Keratinocyte (primary cell): Measurements from ENCODE around the gene CHST14. TPM values are rescaled to one million over a fixed set of nuclear protein-coding genes. Genes with fewer than 3 reads are reported as not detected.

Experiments
- DNase-seq: peaks from one replicate; pipeline ENCODE4 v3.0.0-alpha.2; 2011; ENCODE audit warnings: low read depth, missing footprints, low spot score
- FAIRE-seq: peaks from 2 replicates; lab custom pipeline; 2011; peaks lifted over from hg19 to GRCh38; lab: Jason Lieb, UNC
- H2AFZ ChIP-seq: 2 replicates; pipeline ENCODE4 v1.6.0; 2012; ENCODE audit warnings: low read length, control low read depth, inconsistent platforms; ENCODE audit not compliant: control insufficient read depth
- H3K27ac ChIP-seq: 2 replicates; pipeline ENCODE4 v1.5.1; 2011; ENCODE audit warnings: low read length; ENCODE audit not compliant: control insufficient read depth, insufficient read depth
- H3K27me3 ChIP-seq: 3 replicates; pipeline ENCODE4 v1.6.0; 2011; ENCODE audit warnings: low read length; ENCODE audit not compliant: control insufficient read depth, insufficient read depth; ENCODE audit errors: extremely low read depth
- H3K36me3 ChIP-seq, 2 experiments: 2 replicates in 1 of 2; 3 replicates in 1 of 2; pipeline ENCODE4 v1.5.1; 2011; ENCODE audit warnings: low read length in 2 of 2, mild to moderate bottlenecking in 1 of 2; ENCODE audit not compliant: control insufficient read depth in 2 of 2, insufficient read depth in 2 of 2; ENCODE audit errors: extremely low read depth in 1 of 2
- H3K4me1 ChIP-seq: 3 replicates; pipeline ENCODE4 v1.5.1; 2011; ENCODE audit warnings: low read length; ENCODE audit not compliant: control insufficient read depth, insufficient read depth; ENCODE audit errors: extremely low read depth
- H3K4me2 ChIP-seq: 3 replicates; pipeline ENCODE4 v1.6.0; 2011; ENCODE audit warnings: low read depth, low read length; ENCODE audit not compliant: control insufficient read depth, insufficient read depth; ENCODE audit errors: extremely low read depth
- H3K4me3 ChIP-seq, 3 experiments: fragments of 200-600 bp in 1 of 3; sonication (generic) in 1 of 3; 2 replicates in 2 of 3; 3 replicates in 1 of 3; pipeline ENCODE4 v1.5.1; 2011 to 2016; ENCODE audit warnings: low read length in 3 of 3, mild to moderate bottlenecking in 3 of 3, control low read depth in 2 of 3, inconsistent platforms in 1 of 3, low read depth in 1 of 3, mixed read lengths in 1 of 3, mixed run types in 1 of 3, moderate library complexity in 1 of 3; ENCODE audit not compliant: control insufficient read depth in 2 of 3, insufficient read depth in 2 of 3; ENCODE audit errors: extremely low read depth in 1 of 3
- H3K79me2 ChIP-seq: 2 replicates; pipeline ENCODE4 v1.6.0; 2012; ENCODE audit warnings: low read length; ENCODE audit not compliant: control insufficient read depth, insufficient read depth
- H3K9ac ChIP-seq: 3 replicates; pipeline ENCODE4 v1.6.0; 2011; ENCODE audit warnings: low read length; ENCODE audit not compliant: control insufficient read depth, insufficient read depth; ENCODE audit errors: extremely low read depth
- H3K9me1 ChIP-seq: 3 replicates; pipeline ENCODE4 v1.6.0; 2011; ENCODE audit warnings: low read length; ENCODE audit not compliant: control insufficient read depth, insufficient read depth; ENCODE audit errors: extremely low read depth
- H3K9me3 ChIP-seq: 2 replicates; pipeline ENCODE4 v1.5.1; 2012; ENCODE audit warnings: low read depth, low read length; ENCODE audit not compliant: control insufficient read depth
- H4K20me1 ChIP-seq: 3 replicates; pipeline ENCODE4 v1.6.0; 2011; ENCODE audit warnings: low read length; ENCODE audit not compliant: control insufficient read depth, insufficient read depth; ENCODE audit errors: extremely low read depth
- EZH2 ChIP-seq: IDR thresholded peaks from one replicate; pipeline ENCODE4 v1.6.1; 2012; ENCODE audit warnings: inconsistent platforms, mild to moderate bottlenecking, low read length, moderate library complexity
- dilution Hi-C: fragments of 300-500 bp; cut with MboI; formaldehyde crosslinking; loops from one replicate; pipeline ENCODE4 v1.7.0; 2020; ENCODE audit warnings: low sequenced_read_pairs; ENCODE audit not compliant: extremely low pct_ligation_motif_present
- polyA plus RNA-seq, 5 experiments: library from polyadenylated mRNA; depleted of rRNA in 3 of 5; stranded (reverse) in 3 of 5; stranded (forward) in 1 of 5; unstranded in 1 of 5; fragments of >200 nt; gene quantifications; 1 replicate in 1 of 5; 2 replicates in 3 of 5; 3 replicates in 1 of 5; pipeline versions ENCODE4 v1.2.1 to v1.2.3, GENCODE V29; 2011 to 2012; ENCODE audit warnings: missing spikeins in 2 of 5, low read depth in 1 of 5, low replicate concordance in 1 of 5
- TF ChIP-seq, protein P1 (sequence below), 3 experiments: IDR thresholded peaks in 1 of 3; conservative IDR thresholded peaks in 1 of 3; optimal IDR thresholded peaks in 1 of 3; 2 replicates in 2 of 3; 3 replicates in 1 of 3; pipeline versions ENCODE3 to v1.5.1; 2011; ENCODE audit warnings: low read length in 3 of 3, mild to moderate bottlenecking in 3 of 3, moderate library complexity in 2 of 3, control low read depth in 1 of 3, inconsistent platforms in 1 of 3; ENCODE audit not compliant: insufficient read depth in 2 of 3; ENCODE audit errors: extremely low read depth in 1 of 3

Gene CHST14
- polyA plus RNA-seq, 1 donor (not counting 4 experiments of a cell fraction or from before 2014, with no cell fraction given): 1.5 TPM

DNA sequence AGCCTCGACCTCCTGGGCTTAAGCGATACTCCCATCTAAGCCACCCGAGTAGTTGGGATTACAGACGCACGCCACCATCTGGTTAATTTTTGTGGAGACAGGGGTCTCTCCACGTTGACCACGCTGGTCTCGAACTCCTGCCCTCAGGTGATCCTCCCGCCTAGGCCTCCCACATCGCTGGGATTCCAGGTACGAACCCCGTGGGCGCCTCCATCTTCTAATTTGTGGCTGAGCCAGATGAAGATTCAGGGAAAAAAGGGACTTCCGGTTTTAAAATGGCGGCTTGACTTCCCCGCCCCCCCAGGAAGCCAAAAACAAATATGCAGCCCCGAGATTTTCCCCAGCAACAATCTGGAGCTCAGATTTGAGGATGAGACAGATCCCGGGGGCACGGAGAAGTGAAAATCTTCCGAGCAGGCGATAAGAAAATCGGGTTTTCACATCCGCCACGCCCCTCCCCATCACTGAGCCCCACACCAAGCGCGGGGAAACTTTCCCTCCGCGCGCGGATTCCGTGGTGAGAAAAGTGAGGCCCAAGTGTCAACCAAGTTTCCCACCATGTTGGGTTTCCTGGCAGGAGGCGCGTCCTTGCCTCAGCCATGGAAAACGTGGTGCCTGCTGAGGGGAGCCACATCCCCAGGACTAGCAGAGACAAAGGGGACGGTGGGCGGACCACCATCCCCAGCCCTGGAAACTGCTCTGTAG lies 15.4 kb downstream of the CHST14 start:
- H3K4me2 ChIP-seq: no peak overlapping the region
- FAIRE-seq: no peak

DNA sequence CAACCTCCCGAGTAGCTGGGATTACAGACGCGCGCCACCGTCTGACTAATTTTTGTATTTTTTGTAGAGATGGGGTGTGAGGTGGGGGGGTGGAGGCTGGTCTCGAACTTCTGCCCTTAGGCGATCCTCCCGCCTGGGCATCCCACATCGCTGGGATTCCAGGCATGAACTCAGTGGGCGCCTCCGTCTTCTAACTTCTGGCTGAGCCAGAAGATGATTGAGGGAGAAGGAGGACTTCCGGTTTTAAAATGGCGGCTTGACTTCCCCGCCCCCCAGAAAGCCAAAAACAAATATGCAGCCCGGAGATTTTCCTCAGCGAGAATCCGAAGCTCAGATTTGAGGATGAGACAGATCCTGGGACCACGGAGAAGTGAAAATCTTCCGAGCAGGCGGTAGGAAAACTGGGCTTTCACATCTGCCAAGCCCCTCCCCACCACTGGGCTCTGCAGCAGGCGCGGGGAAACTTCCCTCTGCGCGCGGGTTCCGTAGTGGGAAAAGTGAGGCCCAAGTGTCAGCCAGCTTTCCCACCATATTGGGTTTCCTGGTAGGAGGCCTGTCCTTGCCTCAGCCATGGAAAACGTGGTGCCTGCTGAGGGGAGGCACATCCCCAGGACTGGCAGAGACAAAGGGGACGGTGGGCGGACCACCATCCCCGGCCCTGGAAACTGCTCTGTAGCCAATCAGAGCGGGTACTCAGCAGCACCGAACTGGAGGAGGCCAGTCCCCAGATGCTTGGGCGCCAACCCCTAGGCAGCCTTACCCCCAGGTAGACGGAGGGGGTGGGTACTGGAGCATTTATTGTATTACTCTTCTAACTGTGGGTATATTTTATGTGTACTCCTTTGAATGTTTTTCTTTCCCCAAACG lies 17.3 kb downstream of the CHST14 start:
- dilution Hi-C loops: no loop called here

More for the DNA sequence above, 15.4 kb downstream of the CHST14 start:
- no peak for TF ChIP-seq EZH2
- TF ChIP-seq, protein P1, sequence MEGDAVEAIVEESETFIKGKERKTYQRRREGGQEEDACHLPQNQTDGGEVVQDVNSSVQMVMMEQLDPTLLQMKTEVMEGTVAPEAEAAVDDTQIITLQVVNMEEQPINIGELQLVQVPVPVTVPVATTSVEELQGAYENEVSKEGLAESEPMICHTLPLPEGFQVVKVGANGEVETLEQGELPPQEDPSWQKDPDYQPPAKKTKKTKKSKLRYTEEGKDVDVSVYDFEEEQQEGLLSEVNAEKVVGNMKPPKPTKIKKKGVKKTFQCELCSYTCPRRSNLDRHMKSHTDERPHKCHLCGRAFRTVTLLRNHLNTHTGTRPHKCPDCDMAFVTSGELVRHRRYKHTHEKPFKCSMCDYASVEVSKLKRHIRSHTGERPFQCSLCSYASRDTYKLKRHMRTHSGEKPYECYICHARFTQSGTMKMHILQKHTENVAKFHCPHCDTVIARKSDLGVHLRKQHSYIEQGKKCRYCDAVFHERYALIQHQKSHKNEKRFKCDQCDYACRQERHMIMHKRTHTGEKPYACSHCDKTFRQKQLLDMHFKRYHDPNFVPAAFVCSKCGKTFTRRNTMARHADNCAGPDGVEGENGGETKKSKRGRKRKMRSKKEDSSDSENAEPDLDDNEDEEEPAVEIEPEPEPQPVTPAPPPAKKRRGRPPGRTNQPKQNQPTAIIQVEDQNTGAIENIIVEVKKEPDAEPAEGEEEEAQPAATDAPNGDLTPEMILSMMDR (optimal IDR thresholded peaks at IDR 0.05 in 1 of 3, IDR thresholded peaks at IDR 0.05 in 1 of 3, conservative IDR thresholded peaks at IDR 0.05 in 1 of 3; ENCODE audit: extremely low read depth in 1 of 3, insufficient read depth in 2 of 3, low read length in 3 of 3): no peak
- Histone ChIP-seq H3K27me3 (no peaks in the 10 kb centered on the region), H3K4me1 (no peaks in the 10 kb centered on the region), H3K27ac (no peak overlapping the region), H2AFZ (no peak overlapping the region), H3K9ac (no peak overlapping the region), H4K20me1 (no peaks in the 10 kb centered on the region), H3K9me1 (no peaks in the 10 kb centered on the region), H3K9me3 (no peaks in the 10 kb centered on the region), H3K36me3 (no peaks in the 10 kb centered on the region), H3K4me3 (no peak overlapping the region), H3K79me2 (no peaks in the 10 kb centered on the region)
- dilution Hi-C loops: no loop called here
- DNase-seq: no peak

More for the DNA sequence above, 17.3 kb downstream of the CHST14 start:
- Histone ChIP-seq H3K4me2 (no peak overlapping the region), H3K27me3 (no peaks in the 10 kb centered on the region), H3K9me1 (no peaks in the 10 kb centered on the region), H3K9me3 (no peaks in the 10 kb centered on the region), H3K36me3 (no peaks in the 10 kb centered on the region), H3K4me3 (no peak overlapping the region), H3K27ac (no peak overlapping the region), H3K79me2 (no peaks in the 10 kb centered on the region), H3K4me1 (peaks cover 4% of the 10 kb centered on the region), H2AFZ (no peak overlapping the region), H3K9ac (no peak overlapping the region), H4K20me1 (no peaks in the 10 kb centered on the region)
- no peak for TF ChIP-seq EZH2
- TF ChIP-seq, protein P1 (optimal IDR thresholded peaks at IDR 0.05 in 1 of 3, IDR thresholded peaks at IDR 0.05 in 1 of 3, conservative IDR thresholded peaks at IDR 0.05 in 1 of 3; ENCODE audit: extremely low read depth in 1 of 3, insufficient read depth in 2 of 3, low read length in 3 of 3): no peak
- FAIRE-seq (no peak), DNase-seq (no peak)
